Daoy (cell line): ENCODE results near the gene GJB2. TPM values are rescaled to one million over a fixed set of nuclear protein-coding genes. Genes with fewer than 3 reads are reported as not detected.

ENCODE experiments used
- DNase-seq: peaks from one replicate; pipeline ENCODE4 v3.0.0-alpha.2; 2015; ENCODE audit warnings: low read depth
- total RNA-seq: library from RNA; depleted of rRNA; stranded (reverse); fragments of >200 nt; shearing (Covaris generic); gene quantifications from 2 replicates; pipeline ENCODE4 v1.2.3, GENCODE V29; 2014

Gene GJB2
- total RNA-seq, 1 experiment from 2014 or later: 5.3 TPM

GRCh38 chr13:20192158-20192835 is 441 bp downstream of the GJB2 start:
- peak; percentile 34 for DNase-seq

GRCh38 chr13:20191311-20192157 is 1.2 kb downstream of the GJB2 start:
- peak; percentile 56 for DNase-seq

GRCh38 chr13:20190481-20191310 is 2.0 kb downstream of the GJB2 start:
- peak; percentile 87 for DNase-seq

GRCh38 chr13:20190076-20190475 is 2.7 kb downstream of the GJB2 start:
- DNase-seq: no peak

GRCh38 chr13:20188667-20189553 is 3.8 kb downstream of the GJB2 start:
- DNase-seq: no peak

GRCh38 chr13:20186771-20187170 is 6.0 kb downstream of the GJB2 start:
- no peak for DNase-seq

GRCh38 chr13:20185366-20186056 is 7.2 kb downstream of the GJB2 start:
- no peak for DNase-seq

GRCh38 chr13:20182231-20182846 is 10.4 kb downstream of the GJB2 start:
- peak; percentile 59 for DNase-seq

- DNase-seq: no peak
Observed at GRCh38 chr13:20181188-20181587, 11.6 kb downstream of the GJB2 start.

GRCh38 chr13:20178156-20178555 is 14.6 kb downstream of the GJB2 start:
- DNase-seq: no peak

- DNase-seq: no peak
Observed at GRCh38 chr13:20177049-20177831, 15.5 kb downstream of the GJB2 start.

- DNase-seq: no peak
Observed at GRCh38 chr13:20175907-20176652, 16.7 kb downstream of the GJB2 start.

GRCh38 chr13:20175406-20175794 is 17.3 kb downstream of the GJB2 start:
- DNase-seq: no peak

- peak; percentile 94 for DNase-seq
Observed at GRCh38 chr13:20174656-20175405, 17.9 kb downstream of the GJB2 start.

- DNase-seq: no peak
Observed at GRCh38 chr13:20173116-20173746, 19.5 kb downstream of the GJB2 start.

- no peak for DNase-seq
Observed at GRCh38 chr13:20171364-20171763, 21.4 kb downstream of the GJB2 start.

GRCh38 chr13:20170921-20171320 is 21.8 kb downstream of the GJB2 start:
- DNase-seq: no peak
